COLO668 (cell line): ENCODE results near the gene MTCH1.
"Not testable (repeated sequence)": the region's sequence is repeated elsewhere in the genome, so short reads cannot be mapped to it uniquely, and the experiment has no call there.

Experiments
- DNase-seq: peaks from one replicate; lab custom pipeline; 2025; ENCODE audit not compliant: unreplicated experiment; lab: John Stamatoyannopoulos, UW

The MTCH1 gene

GRCh38 chr6:36955671-36956445, 30.1 kb downstream of the MTCH1 start:
- no peak for DNase-seq

- DNase-seq = no peak
Measured at GRCh38 chr6:36955136-36955535, 30.9 kb downstream of the MTCH1 start.

DNA sequence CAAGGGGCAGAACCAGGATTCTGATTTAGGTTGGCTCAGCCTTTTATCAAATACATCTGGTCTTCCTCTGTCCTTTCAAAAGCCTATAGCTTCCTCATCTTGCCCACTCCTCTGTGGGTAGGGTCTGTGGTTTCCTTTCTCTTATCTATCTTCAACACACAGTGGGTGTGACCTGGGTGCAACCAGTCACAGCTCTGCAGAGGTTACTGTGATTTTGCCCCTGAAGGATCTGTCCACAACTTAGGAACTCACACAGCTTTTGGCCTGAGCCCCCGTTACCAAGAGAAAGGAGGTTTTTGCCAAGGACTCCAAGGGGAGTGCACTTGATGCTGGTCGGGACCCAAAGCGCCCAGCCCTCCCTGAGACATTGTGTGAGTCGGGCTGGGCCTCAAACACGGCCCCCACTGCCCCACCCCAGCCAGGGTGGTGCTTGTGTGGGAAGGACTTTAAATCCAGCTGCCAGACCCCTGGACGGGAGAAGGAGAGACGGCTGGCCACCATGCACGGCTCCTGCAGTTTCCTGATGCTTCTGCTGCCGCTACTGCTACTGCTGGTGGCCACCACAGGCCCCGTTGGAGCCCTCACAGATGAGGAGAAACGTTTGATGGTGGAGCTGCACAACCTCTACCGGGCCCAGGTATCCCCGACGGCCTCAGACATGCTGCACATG, 31.6 kb downstream of the MTCH1 start, which contains the start of gene PI16:
Gene PI16, plus strand, starts transcription at position 477 of the 670 bp plus-strand sequence. Its CDS starts 23 bp downstream, at position 500.
- no peak for DNase-seq

GRCh38 chr6:36953931-36954261, 32.1 kb downstream of the MTCH1 start:
- no peak for DNase-seq

DNA sequence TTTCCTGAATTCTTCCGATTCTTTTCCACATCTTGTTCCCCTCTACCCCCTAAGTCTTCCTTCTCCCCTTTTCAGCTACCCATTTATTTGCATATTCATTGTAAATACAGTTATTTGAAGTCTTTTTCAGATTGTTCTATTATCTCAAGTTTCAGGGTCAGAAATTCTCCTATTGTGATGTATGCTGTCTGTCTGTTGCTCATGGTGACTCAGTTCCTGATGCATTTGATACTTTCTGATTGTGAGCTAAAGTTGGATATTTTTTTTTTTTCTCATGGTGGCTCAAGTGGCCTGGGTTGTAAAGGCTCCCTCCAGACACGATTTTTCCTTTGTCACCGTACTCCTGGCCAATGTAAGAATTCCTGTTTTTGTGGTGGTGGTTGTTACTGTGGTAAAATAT, 36.4 kb downstream of the MTCH1 start:
- DNase-seq = no peak

GRCh38 chr6:36949076-36949475, 36.9 kb downstream of the MTCH1 start:
- not testable (repeated sequence) for DNase-seq

DNA sequence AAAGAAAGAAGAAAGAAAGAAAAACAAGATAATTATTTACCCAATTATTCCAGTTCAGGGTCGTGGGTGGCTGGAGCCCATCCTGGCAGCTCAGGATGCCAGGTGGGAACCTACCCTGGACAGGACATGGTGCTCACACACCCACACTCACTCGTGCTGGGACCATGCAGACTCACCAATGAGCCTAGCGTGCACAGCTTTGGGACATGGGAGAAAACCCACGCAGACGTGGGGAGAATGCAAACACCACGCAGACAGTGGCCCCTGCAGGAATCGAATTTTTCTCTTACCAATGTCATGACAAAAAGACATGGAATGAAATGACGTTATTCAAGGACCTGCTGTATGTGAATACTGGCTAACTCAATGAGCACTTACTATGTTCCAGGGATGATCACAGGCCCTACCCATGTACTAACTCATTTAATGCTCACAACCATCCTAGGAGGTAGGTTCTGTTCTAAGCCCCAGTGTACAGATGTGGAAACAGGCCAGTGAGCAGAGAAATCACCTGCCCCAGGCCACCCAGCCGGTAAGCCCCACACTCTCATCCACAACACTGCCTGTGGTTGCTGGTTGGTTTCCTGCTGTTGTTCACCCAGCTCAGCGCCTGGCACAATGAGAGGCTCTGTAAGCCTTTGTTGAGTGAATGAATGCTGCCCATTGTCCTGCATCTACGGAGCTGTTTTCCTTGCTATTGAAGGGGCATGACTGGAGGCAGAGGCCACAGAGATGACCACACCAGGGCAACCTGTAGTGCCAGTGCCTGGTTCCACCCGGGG, 38.2 kb downstream of the MTCH1 start:
- no peak for DNase-seq

DNA sequence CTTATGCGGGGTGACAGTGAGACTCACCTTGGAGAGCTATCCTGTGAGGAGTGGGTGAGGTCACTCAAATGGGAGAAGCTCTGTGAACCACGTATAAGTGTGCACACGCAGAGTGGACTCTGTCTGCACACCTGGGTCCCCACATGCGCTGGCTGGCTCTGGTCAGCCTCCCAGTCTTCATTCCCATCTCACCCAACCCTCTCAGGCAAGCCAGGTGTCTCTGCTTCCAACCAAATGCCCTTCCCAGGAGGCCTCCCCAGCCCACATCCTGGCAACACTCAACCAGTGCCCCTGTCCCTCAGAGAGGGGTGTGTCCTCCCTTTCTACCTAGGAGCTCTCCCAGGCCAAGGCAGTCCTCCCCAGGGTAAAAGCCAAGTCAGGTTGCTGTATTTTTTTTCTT, 39.5 kb downstream of the MTCH1 start:
- DNase-seq = no peak

GRCh38 chr6:36945301-36945700, 40.7 kb downstream of the MTCH1 start:
- DNase-seq = no peak

GRCh38 chr6:36944650-36945049, 41.3 kb downstream of the MTCH1 start:
- DNase-seq = no peak

GRCh38 chr6:36942329-36942728, 43.7 kb downstream of the MTCH1 start:
- DNase-seq = not testable (repeated sequence)

DNA sequence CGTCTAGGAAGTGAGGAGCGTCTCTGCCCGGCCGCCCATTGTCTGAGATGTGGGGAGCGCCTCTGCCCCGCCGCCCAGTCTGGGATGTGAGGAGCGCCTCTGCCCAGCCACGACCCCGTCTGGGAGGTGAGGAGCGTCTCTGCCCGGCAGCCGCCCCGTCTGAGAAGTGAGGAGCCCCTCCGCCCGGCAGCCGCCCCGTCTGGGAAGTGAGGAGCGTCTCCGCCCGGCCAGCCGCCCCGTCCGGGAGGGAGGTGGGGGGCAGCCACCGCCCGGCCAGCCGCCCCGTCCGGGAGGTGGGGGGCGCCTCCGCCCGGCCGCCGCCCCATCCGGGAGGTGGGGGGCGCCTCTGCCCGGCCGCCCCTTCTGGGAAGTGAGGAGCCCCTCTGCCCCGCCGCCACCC, 44.4 kb downstream of the MTCH1 start:
- DNase-seq = not testable (repeated sequence)

GRCh38 chr6:36940027-36940426, 46.0 kb downstream of the MTCH1 start:
- no peak for DNase-seq

DNA sequence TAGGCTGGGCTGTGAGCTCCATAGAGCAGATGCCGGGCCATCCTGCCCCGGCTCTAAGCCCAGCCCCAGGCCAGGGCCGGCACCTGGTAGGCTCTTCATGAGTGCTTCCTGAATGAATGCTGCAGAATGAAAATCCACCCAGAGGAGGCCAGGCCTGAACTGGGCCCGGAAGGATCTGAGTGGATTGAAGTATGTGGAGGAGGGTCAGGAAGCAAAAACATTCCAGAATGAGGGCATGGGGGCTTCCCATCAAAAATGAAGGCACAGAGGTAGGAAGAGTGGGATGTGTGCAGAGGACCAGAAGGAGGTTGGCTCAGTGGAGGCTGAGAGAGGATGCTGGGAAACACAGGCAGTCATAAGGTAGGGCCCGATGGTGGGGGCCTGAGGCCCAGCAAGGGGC, 47.0 kb downstream of the MTCH1 start:
- DNase-seq = not testable (repeated sequence)

GRCh38 chr6:36938536-36938935, 47.5 kb downstream of the MTCH1 start:
- no peak for DNase-seq

- no peak for DNase-seq
Measured at GRCh38 chr6:36937896-36938295, 48.1 kb downstream of the MTCH1 start.

DNA sequence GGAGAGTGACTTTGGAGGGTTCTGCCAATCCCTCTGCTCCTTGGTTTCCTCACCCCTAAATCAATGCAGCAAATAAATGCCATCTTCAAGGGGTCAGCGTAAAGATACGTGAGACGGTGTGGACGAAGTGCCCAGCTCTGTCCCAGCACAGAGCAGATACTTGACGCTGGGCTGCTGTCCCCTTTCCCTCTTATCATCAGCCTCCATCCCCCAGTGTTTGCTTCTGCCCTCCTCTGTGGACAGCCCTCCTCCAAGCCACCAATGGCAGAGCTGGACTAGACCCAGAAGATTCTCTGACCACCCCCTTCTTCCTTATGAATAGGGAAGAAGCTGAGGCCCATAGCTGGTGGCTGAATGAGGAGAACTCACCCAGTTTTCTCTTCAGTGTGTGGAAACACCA, 49.2 kb downstream of the MTCH1 start:
- DNase-seq = no peak

DNA sequence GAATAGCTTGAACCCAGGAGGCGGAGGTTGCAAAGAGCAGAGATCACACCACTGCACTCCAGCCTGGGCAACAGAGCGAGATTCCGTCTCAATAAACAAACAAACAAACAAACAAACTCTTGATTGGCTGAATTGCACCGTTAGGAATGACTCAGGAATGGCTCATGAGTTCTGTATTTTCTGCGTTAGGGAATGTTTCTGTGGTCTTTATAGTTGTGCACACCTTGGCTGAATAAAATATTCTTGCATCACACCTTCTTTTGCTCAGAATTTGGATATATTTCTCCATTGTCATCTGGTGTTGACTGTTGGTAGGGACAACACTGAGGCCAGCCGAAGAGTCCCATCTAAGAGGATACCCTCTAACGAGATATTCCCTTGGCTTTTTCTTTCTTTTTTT, 51.1 kb downstream of the MTCH1 start:
- DNase-seq = no peak

DNA sequence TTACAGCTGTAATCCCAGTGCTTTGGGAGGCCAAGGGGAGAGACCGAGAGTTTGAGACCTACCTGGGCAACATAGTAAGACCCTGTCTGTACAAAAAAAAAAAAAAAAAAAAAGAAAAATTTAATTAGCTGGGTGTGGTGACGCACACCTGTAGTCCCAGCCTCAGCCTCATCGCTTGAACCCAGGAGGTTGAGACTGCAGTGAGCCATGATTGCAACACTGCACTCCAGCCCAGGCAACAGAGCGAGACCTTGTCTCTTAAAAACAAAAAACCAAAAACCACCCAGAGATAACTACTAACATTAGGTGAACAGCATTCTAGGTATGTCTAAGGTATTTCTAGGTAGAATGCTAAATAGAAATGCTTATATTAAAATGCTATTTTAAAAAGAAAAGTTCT, 52.5 kb downstream of the MTCH1 start:
- no peak for DNase-seq

GRCh38 chr6:36933102-36933501, 52.9 kb downstream of the MTCH1 start:
- no peak for DNase-seq

DNA sequence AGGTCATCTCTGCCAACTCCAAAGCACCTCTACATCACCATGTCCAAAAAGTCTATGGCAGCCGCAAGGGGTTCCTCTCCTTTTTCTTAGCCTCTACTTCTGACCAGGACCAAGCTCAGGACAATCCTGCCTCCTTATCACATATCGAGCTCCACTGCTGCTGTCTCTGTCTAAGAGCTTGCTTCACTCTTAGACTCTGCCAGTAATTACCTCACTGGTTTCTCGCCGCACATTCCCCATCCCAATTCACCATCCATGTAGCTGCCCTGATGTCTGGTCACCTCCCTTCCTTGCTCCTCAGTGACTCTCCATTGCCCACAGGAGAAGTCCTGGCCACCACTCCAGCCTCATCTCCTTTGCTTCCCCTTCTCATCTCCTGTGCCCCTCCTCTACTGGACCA, 55.5 kb downstream of the MTCH1 start:
- no peak for DNase-seq

GRCh38 chr6:36929607-36930006, 56.4 kb downstream of the MTCH1 start:
- DNase-seq = no peak
